Measurements from ENCODE around the gene ADGRD1. TPM values are rescaled to one million over a fixed set of nuclear protein-coding genes. Genes with fewer than 3 reads are reported as not detected.

Gene ADGRD1
- polyA plus RNA-seq, 1 of the 3 experiments (the other 2 are of a cell fraction) = not detected

GRCh38 chr12:131003716-131004045, 50.0 kb downstream of the ADGRD1 start:
- WGBS (ENCODE audit: low lambda C conversion rate) = 86% methylated on average over 17 of the region's 18 CpGs
- no peak overlapping the region for H3K4me3 ChIP-seq (ENCODE audit: low read depth in 2 of 2, low read length in 1 of 2)
- peaks cover 0 to 37% of the 10 kb centered on the region in 2 experiments; a peak in 2 of 4 replicates for H3K4me1 ChIP-seq (ENCODE audit: control insufficient read depth in 1 of 2, insufficient read depth in 2 of 2, low read depth in 1 of 2, low read length in 1 of 2)
- H3K36me3 ChIP-seq (replicated peaks in 1 of 2; ENCODE audit: control insufficient read depth in 1 of 2, insufficient read depth in 2 of 2, low read length in 1 of 2) = no peaks in the 10 kb centered on the region
- no peak overlapping the region for H3K4me2 ChIP-seq
- H4K20me1 ChIP-seq (ENCODE audit: insufficient read depth) = no peaks in the 10 kb centered on the region
- no peak overlapping the region for H3K27ac ChIP-seq (ENCODE audit: low read depth in 2 of 2, low read length in 1 of 2)
- no peaks in the 10 kb centered on the region for H3K9me3 ChIP-seq
- ChIA-PET POLR2A (no interaction called here), CTCF (interaction anchor here (1.1 to 1.3 kb wide), 2 partner anchors 9 to 11 kb away, joined by 3 read pairs; no protein-coding TSS in a partner anchor)
- H3K27me3 ChIP-seq (ENCODE audit: insufficient read depth) = no peaks in the 10 kb centered on the region
- no peaks in the 10 kb centered on the region for H3K9me2 ChIP-seq
- no peaks in the 10 kb centered on the region for H3F3A ChIP-seq (replicated peaks; ENCODE audit: insufficient read depth)
- H3K79me2 ChIP-seq (ENCODE audit: insufficient read depth) = no peaks in the 10 kb centered on the region
- DNase-seq = no peak
- TF ChIP-seq NRF1 (IDR thresholded peaks at IDR 0.05; ENCODE audit: low read depth, low read length) (no peak), EP300 (IDR thresholded peaks at IDR 0.05; ENCODE audit: borderline replicate concordance in 1 of 2, low read depth in 1 of 2, low read length in 1 of 2) (no peak), TAF1 (IDR thresholded peaks at IDR 0.05; ENCODE audit: borderline replicate concordance, low read depth, low read length) (no peak), MXI1 (IDR thresholded peaks at IDR 0.05; ENCODE audit: low read depth, low read length) (no peak), NFIC (IDR thresholded peaks at IDR 0.05; ENCODE audit: borderline replicate concordance) (no peak), PBX3 (IDR thresholded peaks at IDR 0.05) (no peak), CHD2 (IDR thresholded peaks at IDR 0.05; ENCODE audit: low read length, partially characterized antibody) (no peak), EZH2phosphoT487 (IDR thresholded peaks at IDR 0.05; ENCODE audit: borderline replicate concordance, low read depth) (no peak), MAX (IDR thresholded peaks at IDR 0.05; ENCODE audit: low read depth) (no peak), GABPA (IDR thresholded peaks at IDR 0.05; ENCODE audit: low read depth) (no peak)
- no peak overlapping the region for H2AFZ ChIP-seq (ENCODE audit: low read depth)
- no peak overlapping the region for H3K9ac ChIP-seq

GRCh38 chr12:131004166-131004565, 50.5 kb downstream of the ADGRD1 start:
- Histone ChIP-seq H3K4me3 (ENCODE audit: low read depth in 2 of 2, low read length in 1 of 2) (no peak overlapping the region), H2AFZ (ENCODE audit: low read depth) (no peak overlapping the region), H4K20me1 (ENCODE audit: insufficient read depth) (no peaks in the 10 kb centered on the region), H3K36me3 (replicated peaks in 1 of 2; ENCODE audit: control insufficient read depth in 1 of 2, insufficient read depth in 2 of 2, low read length in 1 of 2) (no peaks in the 10 kb centered on the region), H3K4me2 (no peak overlapping the region), H3K79me2 (ENCODE audit: insufficient read depth) (no peaks in the 10 kb centered on the region), H3K9me3 (no peaks in the 10 kb centered on the region), H3K4me1 (ENCODE audit: control insufficient read depth in 1 of 2, insufficient read depth in 2 of 2, low read depth in 1 of 2, low read length in 1 of 2) (peaks cover 0 to 42% of the 10 kb centered on the region in 2 experiments; a peak in 2 of 4 replicates), H3K9me2 (no peaks in the 10 kb centered on the region), H3K9ac (no peak overlapping the region), H3F3A (replicated peaks; ENCODE audit: insufficient read depth) (no peaks in the 10 kb centered on the region), H3K27me3 (ENCODE audit: insufficient read depth) (no peaks in the 10 kb centered on the region), H3K27ac (ENCODE audit: low read depth in 2 of 2, low read length in 1 of 2) (no peak overlapping the region)
- WGBS (ENCODE audit: low lambda C conversion rate) = 80% methylated on average over 12 of the region's 22 CpGs
- TF ChIP-seq SIN3A (IDR thresholded peaks at IDR 0.05; ENCODE audit: borderline replicate concordance, low read depth, low read length) (no peak), USF2 (IDR thresholded peaks at IDR 0.05; ENCODE audit: borderline replicate concordance, low read depth, low read length) (no peak), CTCF (IDR thresholded peaks at IDR 0.05) (no peak), RAD21 (IDR thresholded peaks at IDR 0.05; ENCODE audit: low read length) (no peak), RXRA (IDR thresholded peaks at IDR 0.05; ENCODE audit: borderline replicate concordance, low read depth) (no peak), GABPA (IDR thresholded peaks at IDR 0.05; ENCODE audit: low read depth) (no peak), RFX5 (IDR thresholded peaks at IDR 0.05; ENCODE audit: low read length) (no peak), TAF1 (IDR thresholded peaks at IDR 0.05; ENCODE audit: borderline replicate concordance, low read depth, low read length) (no peak), EP300 (IDR thresholded peaks at IDR 0.05; ENCODE audit: borderline replicate concordance in 1 of 2, low read depth in 1 of 2, low read length in 1 of 2) (no peak), NFIC (IDR thresholded peaks at IDR 0.05; ENCODE audit: borderline replicate concordance) (no peak), MEF2A (IDR thresholded peaks at IDR 0.05; ENCODE audit: borderline replicate concordance, low read depth) (no peak)
- CTCF ChIA-PET = interaction anchor here (0.6 to 1.3 kb wide), 3 partner anchors 8 to 15 kb away, joined by 3 read pairs; no protein-coding TSS in a partner anchor
- POLR2A ChIA-PET = no interaction called here
- no peak for DNase-seq

Data from SK-N-SH (cell line).